ENCODE results near the gene GPD2.

The GPD2 gene

GRCh38 chr2:156563994-156564753 lies 128.0 kb downstream of the GPD2 start:
- no peaks in the 10 kb centered on the region for H3K9me2 ChIP-seq (replicated peaks; ENCODE audit: low read depth, low read length)
- H2AFZ ChIP-seq (ENCODE audit: low read length), result no peak overlapping the region
- H3K4me1 ChIP-seq (ENCODE audit: insufficient read depth, low read length, poor library complexity, severe bottlenecking), result no peaks in the 10 kb centered on the region
- H3K4me3 ChIP-seq (ENCODE audit: low read length, poor library complexity, severe bottlenecking), result no peak overlapping the region
- TF ChIP-seq EZH2phosphoT487 (IDR thresholded peaks at IDR 0.05; ENCODE audit: borderline replicate concordance), result no peak
- TF ChIP-seq, protein P1, sequence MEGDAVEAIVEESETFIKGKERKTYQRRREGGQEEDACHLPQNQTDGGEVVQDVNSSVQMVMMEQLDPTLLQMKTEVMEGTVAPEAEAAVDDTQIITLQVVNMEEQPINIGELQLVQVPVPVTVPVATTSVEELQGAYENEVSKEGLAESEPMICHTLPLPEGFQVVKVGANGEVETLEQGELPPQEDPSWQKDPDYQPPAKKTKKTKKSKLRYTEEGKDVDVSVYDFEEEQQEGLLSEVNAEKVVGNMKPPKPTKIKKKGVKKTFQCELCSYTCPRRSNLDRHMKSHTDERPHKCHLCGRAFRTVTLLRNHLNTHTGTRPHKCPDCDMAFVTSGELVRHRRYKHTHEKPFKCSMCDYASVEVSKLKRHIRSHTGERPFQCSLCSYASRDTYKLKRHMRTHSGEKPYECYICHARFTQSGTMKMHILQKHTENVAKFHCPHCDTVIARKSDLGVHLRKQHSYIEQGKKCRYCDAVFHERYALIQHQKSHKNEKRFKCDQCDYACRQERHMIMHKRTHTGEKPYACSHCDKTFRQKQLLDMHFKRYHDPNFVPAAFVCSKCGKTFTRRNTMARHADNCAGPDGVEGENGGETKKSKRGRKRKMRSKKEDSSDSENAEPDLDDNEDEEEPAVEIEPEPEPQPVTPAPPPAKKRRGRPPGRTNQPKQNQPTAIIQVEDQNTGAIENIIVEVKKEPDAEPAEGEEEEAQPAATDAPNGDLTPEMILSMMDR (conservative IDR thresholded peaks at IDR 0.05; ENCODE audit: low read length), result no peak
- H3K9ac ChIP-seq (ENCODE audit: low read depth, low read length, poor library complexity, severe bottlenecking), result no peak overlapping the region
- peaks cover 2% of the 10 kb centered on the region; the same call in 1 of the 2 replicates for H3K36me3 ChIP-seq (ENCODE audit: insufficient read depth, low read length)
- H3K9me3 ChIP-seq (ENCODE audit: insufficient read depth, low read depth, low read length), result no peaks in the 10 kb centered on the region
- no peaks in the 10 kb centered on the region for H3K79me2 ChIP-seq (ENCODE audit: insufficient read depth, low read length)
- H3K4me2 ChIP-seq (ENCODE audit: low read depth, low read length, poor library complexity, severe bottlenecking), result no peak overlapping the region
- no peaks in the 10 kb centered on the region for H3F3A ChIP-seq (ENCODE audit: low read depth)
- no peaks in the 10 kb centered on the region for H4K20me1 ChIP-seq (ENCODE audit: insufficient read depth, low read length, poor library complexity, severe bottlenecking)
- no peaks in the 10 kb centered on the region for H3K27me3 ChIP-seq (ENCODE audit: insufficient read depth, low read length, poor library complexity, severe bottlenecking)

DNA sequence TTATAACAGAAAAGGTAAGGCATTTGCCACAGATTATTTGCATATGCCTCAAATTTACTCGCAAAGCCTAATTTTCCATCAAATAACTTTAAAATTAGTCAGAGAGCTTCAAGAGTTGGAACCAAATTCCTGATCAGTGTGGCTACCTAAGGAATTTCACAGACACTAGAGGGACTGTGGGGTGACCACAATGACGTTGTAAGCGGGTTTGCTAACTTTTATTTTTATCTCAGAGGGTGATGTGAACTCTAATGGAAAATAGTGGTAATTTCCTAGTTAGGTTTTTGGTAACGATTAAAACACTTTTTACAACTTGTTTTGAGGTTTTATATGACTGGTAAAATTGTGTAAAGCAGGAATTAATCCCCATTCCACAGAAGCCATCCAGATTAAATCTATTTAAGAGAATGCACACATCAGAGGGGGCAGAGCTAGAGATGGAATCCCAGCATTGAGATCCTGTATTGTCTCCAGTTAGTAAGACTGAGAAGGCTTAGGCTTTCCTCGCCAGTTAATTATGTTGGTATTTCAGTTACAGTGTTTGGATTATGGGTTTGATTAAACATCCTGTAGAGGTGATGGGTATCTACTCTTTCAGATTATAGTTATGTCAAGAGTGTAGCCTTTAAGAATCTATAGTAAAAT lies 129.0 kb downstream of the GPD2 start:
- Histone ChIP-seq H3K27me3 (ENCODE audit: insufficient read depth, low read length, poor library complexity, severe bottlenecking) (no peaks in the 10 kb centered on the region), H3K4me2 (ENCODE audit: low read depth, low read length, poor library complexity, severe bottlenecking) (no peak overlapping the region), H3K9me3 (ENCODE audit: insufficient read depth, low read depth, low read length) (no peaks in the 10 kb centered on the region), H3K36me3 (ENCODE audit: insufficient read depth, low read length) (no peaks in the 10 kb centered on the region; the same call in 1 of the 2 replicates), H3K9me2 (replicated peaks; ENCODE audit: low read depth, low read length) (no peaks in the 10 kb centered on the region), H4K20me1 (ENCODE audit: insufficient read depth, low read length, poor library complexity, severe bottlenecking) (no peaks in the 10 kb centered on the region), H3K4me1 (ENCODE audit: insufficient read depth, low read length, poor library complexity, severe bottlenecking) (no peaks in the 10 kb centered on the region), H3F3A (ENCODE audit: low read depth) (no peaks in the 10 kb centered on the region), H3K79me2 (ENCODE audit: insufficient read depth, low read length) (no peaks in the 10 kb centered on the region), H3K4me3 (ENCODE audit: low read length, poor library complexity, severe bottlenecking) (no peak overlapping the region), H2AFZ (ENCODE audit: low read length) (no peak overlapping the region), H3K9ac (ENCODE audit: low read depth, low read length, poor library complexity, severe bottlenecking) (no peak overlapping the region)
- no peak for TF ChIP-seq EZH2phosphoT487 (IDR thresholded peaks at IDR 0.05; ENCODE audit: borderline replicate concordance)
- TF ChIP-seq, protein P1 (conservative IDR thresholded peaks at IDR 0.05; ENCODE audit: low read length), result no peak

DNA sequence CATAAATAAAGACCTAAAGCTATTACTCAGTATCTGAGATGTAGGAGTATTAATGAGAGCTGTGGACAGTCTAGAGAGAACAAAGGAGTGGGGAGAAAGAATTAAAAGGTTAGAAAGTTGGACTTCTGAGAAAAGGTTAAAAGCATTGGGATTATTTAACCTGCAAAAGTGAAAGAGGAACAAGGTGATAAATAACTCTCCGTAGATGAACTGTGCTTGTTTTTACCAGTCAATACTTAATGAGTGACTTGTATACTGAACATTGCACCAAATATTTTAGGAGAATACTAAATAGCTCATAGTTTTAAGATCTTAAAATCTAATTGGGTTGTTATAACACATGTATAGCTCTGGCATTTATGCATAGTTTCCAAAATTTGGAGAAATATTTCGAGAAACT lies 137.5 kb downstream of the GPD2 start:
- TF ChIP-seq, protein P1 (conservative IDR thresholded peaks at IDR 0.05; ENCODE audit: low read length), result no peak
- no peak for TF ChIP-seq EZH2phosphoT487 (IDR thresholded peaks at IDR 0.05; ENCODE audit: borderline replicate concordance)
- Histone ChIP-seq H2AFZ (ENCODE audit: low read length) (no peak overlapping the region), H3K36me3 (ENCODE audit: insufficient read depth, low read length) (no peaks in the 10 kb centered on the region; the same call in 1 of the 2 replicates), H3K27me3 (ENCODE audit: insufficient read depth, low read length, poor library complexity, severe bottlenecking) (no peaks in the 10 kb centered on the region), H3K4me3 (ENCODE audit: low read length, poor library complexity, severe bottlenecking) (no peak overlapping the region), H3K9me3 (ENCODE audit: insufficient read depth, low read depth, low read length) (no peaks in the 10 kb centered on the region), H3K4me1 (ENCODE audit: insufficient read depth, low read length, poor library complexity, severe bottlenecking) (peaks cover 7% of the 10 kb centered on the region), H3K9me2 (replicated peaks; ENCODE audit: low read depth, low read length) (no peaks in the 10 kb centered on the region), H3K4me2 (ENCODE audit: low read depth, low read length, poor library complexity, severe bottlenecking) (no peak overlapping the region), H4K20me1 (ENCODE audit: insufficient read depth, low read length, poor library complexity, severe bottlenecking) (no peaks in the 10 kb centered on the region), H3K79me2 (ENCODE audit: insufficient read depth, low read length) (no peaks in the 10 kb centered on the region), H3F3A (ENCODE audit: low read depth) (no peaks in the 10 kb centered on the region), H3K9ac (ENCODE audit: low read depth, low read length, poor library complexity, severe bottlenecking) (no peak overlapping the region)
